Esophagus squamous epithelium (tissue), 4 donors: ENCODE measurements around the gene FAM120B.

Experiments used
- POLR2A ChIP-seq, 4 donors: fragments of 450-650 bp; IDR thresholded peaks; one replicate each; pipeline ENCODE4 v1.6.1; 2017; ENCODE audit warnings: antibody characterized with exemption in 4 of 4, mild to moderate bottlenecking in 4 of 4, moderate library complexity in 3 of 4
- TF ChIP-seq, protein P1 (sequence below), 6 experiments: fragments of 450-650 bp in 4 of 6; fragments of 200-600 bp in 2 of 6; sonication (generic) in 2 of 6; IDR thresholded peaks; one replicate each; pipeline ENCODE4 v1.5.1; 2016 to 2019; ENCODE audit warnings: antibody characterized with exemption in 6 of 6, mild to moderate bottlenecking in 4 of 6, moderate library complexity in 4 of 6

DNA sequence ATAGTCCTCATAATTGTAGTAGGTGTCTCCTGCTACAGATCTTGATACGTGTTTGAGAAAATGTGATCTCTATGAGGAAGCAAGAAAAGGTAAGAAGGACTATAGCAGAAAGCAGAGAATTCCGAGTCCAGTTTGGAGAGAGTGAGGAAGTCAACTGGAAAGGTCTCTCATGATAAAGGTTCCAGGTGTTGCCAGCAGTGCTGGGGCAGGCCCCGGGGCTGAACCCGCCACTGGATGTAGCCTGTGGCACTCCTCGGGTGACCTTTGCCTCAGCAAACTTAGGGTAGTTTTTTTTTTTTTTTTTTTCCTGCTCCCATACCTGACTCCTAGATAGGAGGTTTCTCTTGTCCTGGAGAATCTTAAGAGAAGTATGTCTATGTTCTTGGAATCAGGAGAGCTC is 62.8 kb downstream of the FAM120B start:
- TF ChIP-seq, protein P1, sequence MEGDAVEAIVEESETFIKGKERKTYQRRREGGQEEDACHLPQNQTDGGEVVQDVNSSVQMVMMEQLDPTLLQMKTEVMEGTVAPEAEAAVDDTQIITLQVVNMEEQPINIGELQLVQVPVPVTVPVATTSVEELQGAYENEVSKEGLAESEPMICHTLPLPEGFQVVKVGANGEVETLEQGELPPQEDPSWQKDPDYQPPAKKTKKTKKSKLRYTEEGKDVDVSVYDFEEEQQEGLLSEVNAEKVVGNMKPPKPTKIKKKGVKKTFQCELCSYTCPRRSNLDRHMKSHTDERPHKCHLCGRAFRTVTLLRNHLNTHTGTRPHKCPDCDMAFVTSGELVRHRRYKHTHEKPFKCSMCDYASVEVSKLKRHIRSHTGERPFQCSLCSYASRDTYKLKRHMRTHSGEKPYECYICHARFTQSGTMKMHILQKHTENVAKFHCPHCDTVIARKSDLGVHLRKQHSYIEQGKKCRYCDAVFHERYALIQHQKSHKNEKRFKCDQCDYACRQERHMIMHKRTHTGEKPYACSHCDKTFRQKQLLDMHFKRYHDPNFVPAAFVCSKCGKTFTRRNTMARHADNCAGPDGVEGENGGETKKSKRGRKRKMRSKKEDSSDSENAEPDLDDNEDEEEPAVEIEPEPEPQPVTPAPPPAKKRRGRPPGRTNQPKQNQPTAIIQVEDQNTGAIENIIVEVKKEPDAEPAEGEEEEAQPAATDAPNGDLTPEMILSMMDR (IDR thresholded peaks at IDR 0.05) = no peak
- no peak for TF ChIP-seq POLR2A (IDR thresholded peaks at IDR 0.05)
